ENCODE data around the gene CLIP4. TPM values are rescaled to one million over a fixed set of nuclear protein-coding genes. Genes with fewer than 3 reads are reported as not detected.

CLIP4 gene
- total and polyA plus RNA-seq, 2 of the 13 experiments (the other 11 are each of a cell fraction or from before 2014, with no cell fraction given), result 0.46 to 0.49 TPM

GRCh38 chr2:29154610-29155009 lies 39.4 kb downstream of the CLIP4 start:
- FAIRE-seq, result no peak
- no peak overlapping the region for H3K4me3 ChIP-seq (replicated peaks in 1 of 3; ENCODE audit: insufficient read depth in 1 of 3, low read depth in 2 of 3, low read length in 3 of 3)
- WGBS (ENCODE audit: low lambda C conversion rate), result 94% methylated on average over 2 of the region's 2 CpGs
- TF ChIP-seq ZNF609 (CRISPR knock-in tag; IDR thresholded peaks at IDR 0.05; ENCODE audit: borderline replicate concordance) (no peak), CSRNP1 (CRISPR knock-in tag; IDR thresholded peaks at IDR 0.05) (no peak), SCMH1 (CRISPR knock-in tag; IDR thresholded peaks at IDR 0.05; ENCODE audit: borderline replicate concordance) (no peak), ZNF562 (CRISPR knock-in tag; IDR thresholded peaks at IDR 0.05; ENCODE audit: borderline replicate concordance) (no peak), KDM1A (CRISPR knock-in tag; IDR thresholded peaks at IDR 0.05) (no peak), ZNF530 (CRISPR knock-in tag; IDR thresholded peaks at IDR 0.05; ENCODE audit: low read depth) (no peak), ATF4 (CRISPR knock-in tag; IDR thresholded peaks at IDR 0.05) (no peak), SMAD3 (CRISPR knock-in tag; IDR thresholded peaks at IDR 0.05) (no peak), PAXIP1 (CRISPR knock-in tag; conservative IDR thresholded peaks at IDR 0.05) (no peak), DPF2 (CRISPR knock-in tag; IDR thresholded peaks at IDR 0.05; ENCODE audit: borderline replicate concordance, low read depth) (no peak), HNRNPH1 (optimal IDR thresholded peaks at IDR 0.05; ENCODE audit: low read depth, low read length) (no peak), ZNF256 (CRISPR knock-in tag; conservative IDR thresholded peaks at IDR 0.05) (no peak)

More at GRCh38 chr2:29154610-29155009, 39.4 kb downstream of the CLIP4 start:
- Histone ChIP-seq H3K79me2 (ENCODE audit: insufficient read depth, low read length) (no peaks in the 10 kb centered on the region), H2AFZ (ENCODE audit: low read length) (no peak overlapping the region), H3K36me3 (replicated peaks in 1 of 2; ENCODE audit: control insufficient read depth in 1 of 2, insufficient read depth in 2 of 2, low read length in 2 of 2) (no peaks in the 10 kb centered on the region), H3K9ac (ENCODE audit: insufficient read depth, low read depth, low read length) (no peak overlapping the region), H3K4me1 (ENCODE audit: insufficient read depth, low read length) (no peaks in the 10 kb centered on the region), H3K4me2 (ENCODE audit: low read depth, low read length) (no peak overlapping the region), H3K9me3 (ENCODE audit: low read length) (no peaks in the 10 kb centered on the region), H3K27me3 (ENCODE audit: control insufficient read depth in 1 of 2, insufficient read depth in 2 of 2, low read length in 2 of 2) (no peaks in the 10 kb centered on the region), H4K20me1 (ENCODE audit: insufficient read depth, low read length) (no peaks in the 10 kb centered on the region), H3K27ac (ENCODE audit: extremely low read length, insufficient read depth, low read length) (no peak overlapping the region)
- intact Hi-C loops (cut with micrococcal nuclease; ENCODE audit: unreplicated experiment) (no loop called here), in situ Hi-C loops (cut with HindIII; ENCODE audit: extremely low pct_ligation_motif_present, low pct_unique_long_range_greater_than_20kb) (no loop called here)
- DNase-seq (ENCODE audit: low spot score), result no peak
- no TSS peak for BruUV-seq (replicated peaks)
- no peak for ATAC-seq
- POLR2A ChIA-PET, result no interaction called here
- CTCF ChIA-PET (ENCODE audit: low intra/inter-chr PET ratio, low total read pairs), result no interaction called here
